ENCODE measurements around the gene ZBTB25.

- TF ChIP-seq CTCF (IDR thresholded peaks at IDR 0.05) (no peak), POLR2A (IDR thresholded peaks at IDR 0.05) (peak; percentile 87 to 96)
Measured at GRCh38 chr14:64504310-64504896, 765 bp upstream of the ZBTB25 start, which contains the start of gene ZBTB1.

Measured in adrenal gland (tissue), 5 donors.